Epithelial cell of proximal tubule (primary cell): ENCODE data around the gene SDC3. TPM values are rescaled to one million over a fixed set of nuclear protein-coding genes. Genes with fewer than 3 reads are reported as not detected.

Experiments
- DNase-seq: peaks from one replicate; pipeline ENCODE4 v3.0.0-alpha.2; 2011; ENCODE audit warnings: low read depth
- H3K4me3 ChIP-seq: 2 replicates; pipeline ENCODE4 v1.5.1; 2011; ENCODE audit warnings: low read depth, mild to moderate bottlenecking, low read length
- total RNA-seq: library from RNA; depleted of rRNA; stranded (reverse); fragments of >200 nt; gene quantifications from 2 replicates; pipeline ENCODE4 v1.2.3, GENCODE V29; 2015
- TF ChIP-seq, protein P1 (sequence below): conservative IDR thresholded peaks from 2 replicates; pipeline ENCODE4 v1.5.1; 2012; ENCODE audit warnings: low read depth, mild to moderate bottlenecking, low read length

The SDC3 gene
- total RNA-seq, 1 donor from 2014 or later: 25.6 TPM

DNA sequence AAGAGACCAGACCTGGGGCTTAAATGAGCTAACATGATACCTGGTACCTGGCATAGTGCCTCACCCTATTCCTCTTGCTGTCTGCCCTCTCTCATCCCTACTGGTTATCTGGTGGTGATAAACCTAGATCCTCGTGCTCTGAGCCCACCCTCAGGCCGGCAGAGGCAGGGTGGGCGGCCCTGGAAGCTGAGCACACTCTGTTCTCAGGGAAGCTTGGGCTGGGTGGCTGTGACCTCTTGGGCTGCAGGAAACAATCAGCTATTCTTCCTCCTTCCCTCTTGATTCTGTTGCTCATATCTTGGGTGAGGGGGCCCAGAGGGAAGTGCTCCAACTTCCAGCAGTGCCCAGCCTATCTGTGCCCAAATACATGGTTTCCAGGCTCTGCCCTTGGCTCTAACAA lies 42.0 kb downstream of the SDC3 start:
- TF ChIP-seq, protein P1, sequence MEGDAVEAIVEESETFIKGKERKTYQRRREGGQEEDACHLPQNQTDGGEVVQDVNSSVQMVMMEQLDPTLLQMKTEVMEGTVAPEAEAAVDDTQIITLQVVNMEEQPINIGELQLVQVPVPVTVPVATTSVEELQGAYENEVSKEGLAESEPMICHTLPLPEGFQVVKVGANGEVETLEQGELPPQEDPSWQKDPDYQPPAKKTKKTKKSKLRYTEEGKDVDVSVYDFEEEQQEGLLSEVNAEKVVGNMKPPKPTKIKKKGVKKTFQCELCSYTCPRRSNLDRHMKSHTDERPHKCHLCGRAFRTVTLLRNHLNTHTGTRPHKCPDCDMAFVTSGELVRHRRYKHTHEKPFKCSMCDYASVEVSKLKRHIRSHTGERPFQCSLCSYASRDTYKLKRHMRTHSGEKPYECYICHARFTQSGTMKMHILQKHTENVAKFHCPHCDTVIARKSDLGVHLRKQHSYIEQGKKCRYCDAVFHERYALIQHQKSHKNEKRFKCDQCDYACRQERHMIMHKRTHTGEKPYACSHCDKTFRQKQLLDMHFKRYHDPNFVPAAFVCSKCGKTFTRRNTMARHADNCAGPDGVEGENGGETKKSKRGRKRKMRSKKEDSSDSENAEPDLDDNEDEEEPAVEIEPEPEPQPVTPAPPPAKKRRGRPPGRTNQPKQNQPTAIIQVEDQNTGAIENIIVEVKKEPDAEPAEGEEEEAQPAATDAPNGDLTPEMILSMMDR: no peak
- H3K4me3 ChIP-seq: no peak overlapping the region
- DNase-seq: no peak

DNA sequence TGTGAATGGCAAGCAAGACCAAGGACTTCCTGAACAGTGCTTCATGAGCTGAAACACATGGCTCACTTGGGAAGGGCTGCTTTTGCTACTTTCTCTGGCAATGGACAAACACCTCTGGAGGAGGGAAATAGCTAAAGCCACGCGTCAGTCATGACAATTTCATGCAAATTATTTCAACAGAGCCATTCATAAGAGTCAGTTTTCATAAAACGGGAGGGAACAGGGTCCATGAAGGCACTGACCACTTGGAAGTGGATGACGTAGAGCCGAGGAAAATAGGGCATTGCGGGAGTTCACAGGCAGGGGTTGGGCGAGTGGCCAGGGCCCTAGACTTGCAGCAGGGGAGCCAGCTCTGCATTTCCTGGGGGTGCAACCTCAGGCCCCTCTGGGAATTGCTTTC lies 43.9 kb downstream of the SDC3 start:
- TF ChIP-seq, protein P1: no peak
- H3K4me3 ChIP-seq: no peak overlapping the region
- no peak for DNase-seq

DNA sequence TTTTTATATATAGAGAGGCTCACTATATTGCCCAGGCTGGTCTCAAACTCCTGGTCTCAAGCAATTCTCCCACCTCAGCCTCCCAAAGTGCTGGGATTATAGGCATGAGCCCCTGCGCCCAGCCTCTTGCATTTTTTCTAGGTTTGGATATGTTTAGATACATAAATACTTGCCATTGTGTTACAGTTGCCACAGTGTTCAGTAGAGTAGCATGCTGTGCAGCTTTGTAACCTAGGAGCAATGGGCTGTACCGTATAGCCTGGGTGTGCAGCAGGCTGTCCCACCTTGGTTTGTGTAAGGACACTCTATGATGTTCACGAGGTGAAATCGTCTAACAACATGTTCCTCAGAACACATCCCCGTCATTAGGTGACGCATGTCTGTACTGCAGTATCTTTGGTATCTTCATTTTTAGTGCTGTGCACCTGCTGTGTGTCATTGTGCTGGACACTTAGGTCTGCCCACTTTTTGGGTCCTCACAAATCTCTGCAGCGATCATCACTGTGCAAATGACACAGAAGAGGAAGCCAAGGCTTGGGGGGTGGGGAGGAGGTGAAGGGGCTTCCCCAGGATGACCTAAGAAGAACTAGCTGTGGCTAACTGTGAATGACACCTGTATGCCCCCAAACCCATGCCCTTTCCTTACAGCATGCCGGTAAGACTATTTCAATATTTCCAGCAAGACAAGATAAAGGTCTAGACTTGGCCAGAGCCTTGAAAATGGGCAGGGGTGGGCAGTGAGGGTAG lies 44.5 kb downstream of the SDC3 start:
- no peak for DNase-seq
- TF ChIP-seq, protein P1: no peak
- H3K4me3 ChIP-seq: no peak overlapping the region

DNA sequence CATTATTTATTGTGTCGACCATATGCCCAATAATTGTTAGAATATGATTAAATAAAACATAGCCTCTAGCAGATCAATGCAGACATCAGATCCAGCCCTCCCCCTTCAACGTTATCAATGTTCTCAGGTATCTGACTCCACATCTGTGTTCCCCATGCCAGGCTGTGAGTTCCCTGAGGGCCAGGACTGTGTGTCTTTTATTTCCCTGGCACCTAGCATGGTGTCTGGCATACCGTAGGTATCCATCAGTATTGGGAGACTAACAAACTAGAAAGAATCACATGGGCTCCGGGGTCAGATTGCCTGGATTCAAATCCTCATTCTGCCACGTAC lies 48.3 kb downstream of the SDC3 start:
- TF ChIP-seq, protein P1: no peak
- no peak overlapping the region for H3K4me3 ChIP-seq
- no peak for DNase-seq

DNA sequence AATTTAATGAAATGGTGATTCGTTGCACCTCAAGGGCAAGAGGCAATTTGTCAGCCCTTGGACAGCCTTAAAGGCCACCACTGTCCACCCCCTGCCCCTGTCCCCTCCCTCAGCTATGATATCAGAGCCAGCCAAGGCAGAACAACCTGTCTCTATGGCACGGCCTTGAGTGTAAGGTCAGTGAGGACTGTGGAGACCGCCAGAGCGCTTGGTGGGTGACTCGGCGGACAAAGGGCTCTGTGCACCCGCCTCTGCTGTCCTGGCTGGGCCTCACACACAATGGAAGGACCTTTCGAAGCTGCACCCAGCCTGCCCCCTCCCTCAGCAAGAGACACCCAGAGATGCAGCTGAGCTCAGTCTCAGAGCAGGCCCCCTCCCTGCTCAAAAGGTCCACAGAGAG lies 50.6 kb downstream of the SDC3 start:
- TF ChIP-seq, protein P1: no peak
- DNase-seq: no peak
- no peak overlapping the region for H3K4me3 ChIP-seq

DNA sequence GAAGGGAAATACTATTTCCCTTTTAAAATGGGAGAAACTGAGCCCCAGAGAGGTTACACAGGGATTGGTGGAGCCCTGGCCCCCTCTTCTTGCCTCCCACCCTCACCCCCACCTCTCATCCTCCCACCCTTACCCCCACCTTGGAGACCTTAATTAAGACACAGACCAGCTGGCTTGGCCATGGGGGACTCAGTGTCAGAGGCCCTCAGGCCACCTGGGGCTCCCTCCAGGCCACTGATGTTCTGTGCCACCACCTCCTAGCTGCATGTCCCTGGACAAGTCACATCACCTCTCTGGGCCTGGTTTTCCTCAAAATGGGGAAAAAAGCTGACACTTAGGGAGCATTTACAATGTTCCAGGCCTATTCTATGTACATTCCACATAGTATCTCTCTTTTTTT lies 51.5 kb downstream of the SDC3 start:
- no peak for DNase-seq
- TF ChIP-seq, protein P1: no peak
- H3K4me3 ChIP-seq: no peak overlapping the region

DNA sequence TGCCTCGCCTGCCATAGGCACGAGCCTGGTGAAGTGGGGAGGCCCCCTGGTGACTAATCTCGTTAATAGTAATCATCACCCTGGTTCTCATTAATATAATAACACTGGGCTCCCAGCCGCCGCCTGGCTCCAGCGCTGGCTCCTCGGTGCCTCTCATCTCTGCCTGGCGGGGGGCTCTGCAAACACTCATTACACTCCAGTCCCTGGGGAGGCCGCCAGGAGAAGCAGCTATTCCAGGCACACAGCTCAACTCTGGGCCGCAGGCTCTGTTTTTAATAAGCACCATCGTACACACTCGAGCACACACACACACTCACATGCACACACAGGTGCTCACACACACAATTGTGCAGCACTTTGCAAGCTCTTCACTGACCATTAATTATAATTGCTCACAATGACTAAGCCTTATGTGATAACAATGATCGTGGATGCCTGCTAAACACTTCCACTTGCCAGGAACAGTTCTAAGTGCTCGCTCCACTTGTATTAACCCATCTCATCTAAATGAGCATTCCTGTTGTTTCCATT lies 52.2 kb downstream of the SDC3 start:
- no peak for DNase-seq
- no peak overlapping the region for H3K4me3 ChIP-seq
- TF ChIP-seq, protein P1: no peak
